Measurements from ENCODE around the gene CHRNA1. TPM values are rescaled to one million over a fixed set of nuclear protein-coding genes. Genes with fewer than 3 reads are reported as not detected.

The CHRNA1 gene
- total and polyA plus RNA-seq, 9 of the 15 experiments (the other 6 are each of a cell fraction or from before 2014, with no cell fraction given), result not detected

DNA sequence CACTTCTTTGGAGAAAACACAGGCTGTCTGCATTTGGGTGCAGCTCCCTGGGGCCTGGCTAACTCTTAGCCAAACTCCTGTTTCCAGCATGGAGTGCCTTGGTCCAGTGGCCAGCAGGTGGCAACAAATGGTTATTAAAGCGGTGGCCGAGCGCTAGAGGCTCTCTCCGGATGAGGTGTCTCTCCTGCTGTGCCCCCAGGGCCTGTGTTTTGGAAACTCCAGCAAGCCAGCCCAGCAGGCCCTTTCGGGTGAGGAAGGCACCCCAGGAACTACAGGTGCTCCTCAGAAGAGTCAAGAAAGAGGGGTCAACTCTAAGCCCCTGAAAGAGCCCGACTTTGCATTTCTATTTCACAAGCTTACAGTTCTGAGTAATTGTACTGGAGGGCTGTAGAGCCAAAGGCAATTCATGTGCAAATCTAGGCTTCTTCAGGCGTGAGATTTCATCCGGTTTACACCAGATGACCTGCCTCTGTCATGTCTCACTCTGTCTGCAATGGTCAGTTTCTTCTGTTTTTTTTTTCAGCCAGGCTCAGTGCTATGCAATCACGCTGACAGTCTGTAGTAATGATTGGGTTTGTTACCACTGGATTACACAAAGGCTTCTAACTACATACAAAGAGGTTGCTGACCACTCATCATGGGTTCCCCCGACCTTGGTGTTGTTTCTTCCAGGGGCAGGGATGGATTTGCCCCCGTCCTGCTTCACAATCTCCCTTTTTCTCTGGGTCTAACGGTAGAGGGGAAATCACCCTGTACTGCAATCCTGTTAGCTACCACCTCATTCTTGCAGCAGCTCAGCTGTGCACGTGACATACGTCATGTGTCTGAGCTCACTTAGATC lies 7.6 kb upstream of the CHRNA1 start (continued):
- TF ChIP-seq MAZ (CRISPR knock-in tag; conservative IDR thresholded peaks at IDR 0.05 in 1 of 2, IDR thresholded peaks at IDR 0.05 in 1 of 2) (0 out of 4 replicates have a peak, but pooled peaks of 1 of the 2 experiments have one; percentile 39), ZNF316 (IDR thresholded peaks at IDR 0.05) (no peak), ZBTB34 (CRISPR knock-in tag; IDR thresholded peaks at IDR 0.05) (no peak), BHLHE40 (IDR thresholded peaks at IDR 0.05; ENCODE audit: low read length) (peak; percentile 81), NR2C2 (CRISPR knock-in tag; IDR thresholded peaks at IDR 0.05) (no peak), NR2C2 (tag; IDR thresholded peaks at IDR 0.05) (peak; percentile 74; the same call in 1 of the 2 replicates)

DNA sequence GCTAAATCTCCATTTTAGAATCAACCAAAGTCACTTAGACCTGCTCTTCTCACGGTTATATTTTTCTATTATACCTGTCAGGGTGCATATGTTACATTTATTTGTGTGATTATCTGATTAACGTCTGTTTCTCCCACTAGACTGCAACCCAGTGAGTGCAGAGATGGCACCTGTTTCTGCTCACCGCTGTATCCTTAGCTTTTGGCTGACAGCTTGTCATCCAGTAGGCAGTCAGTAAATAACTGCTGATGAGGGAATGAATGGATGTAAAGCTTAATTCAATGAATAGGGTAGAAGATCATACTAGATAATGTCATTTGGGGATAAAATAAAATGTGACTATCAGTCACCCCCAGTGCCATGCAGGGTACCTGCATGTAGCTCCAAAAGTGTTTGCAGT lies 6.9 kb upstream of the CHRNA1 start:
- Histone ChIP-seq H3K79me2 (ENCODE audit: control insufficient read depth, insufficient read depth, low read length) (no peaks in the 10 kb centered on the region), H3K9me3 (replicated peaks; ENCODE audit: control insufficient read depth, insufficient read depth, low read depth, low read length) (no peaks in the 10 kb centered on the region), H3K4me1 (replicated peaks in 1 of 2; ENCODE audit: control insufficient read depth in 2 of 2, insufficient read depth in 2 of 2, low read length in 2 of 2) (no peaks in the 10 kb centered on the region), H3K27me3 (ENCODE audit: control insufficient read depth in 2 of 2, insufficient read depth in 2 of 2, low read length in 2 of 2) (peaks cover 0 to 26% of the 10 kb centered on the region in 2 experiments; a peak in 3 of 5 replicates), H3K4me3 (no peak overlapping the region), H3K9ac (ENCODE audit: insufficient read depth in 1 of 2, low read depth in 2 of 2, low read length in 2 of 2) (no peak overlapping the region), H4K20me1 (replicated peaks; ENCODE audit: control insufficient read depth, insufficient read depth, low read length) (0 out of 2 replicates have a peak, but pooled peaks cover 6% of the 10 kb centered on the region), H3K4me2 (ENCODE audit: insufficient read depth, low read length) (no peak overlapping the region), H2AFZ (ENCODE audit: low read depth, low read length) (no peak overlapping the region), H3K27ac (ENCODE audit: extremely low read depth, low read depth, low read length) (no peak overlapping the region), H3K36me3 (ENCODE audit: control insufficient read depth, insufficient read depth, low read length) (no peaks in the 10 kb centered on the region), H3K9me1 (ENCODE audit: control insufficient read depth, insufficient read depth, low read length) (no peaks in the 10 kb centered on the region)
- intact Hi-C loops (cut with micrococcal nuclease), result loop anchor here (1.0 to 5.0 kb wide), 3 partner anchors 214 to 1326 kb away; partner anchors contain the start of gene HOXD12
- in situ Hi-C loops (cut with MboI), result loop anchor here (10.0 kb wide), 1 partner anchor 214 kb away; no protein-coding TSS in a partner anchor
- CTCF ChIA-PET (ENCODE audit: low intra/inter-chr PET ratio), result interaction anchor here (0.7 to 1.8 kb wide), 3 partner anchors 212 to 511 kb away, joined by 3 to 11 read pairs (median 3); no protein-coding TSS in a partner anchor
- 21% methylated on average over 3 of the region's 3 CpGs for WGBS (ENCODE audit: insufficient coverage, low coverage, missing lambda C conversion rate)
- peak; percentile 9; the same call in 2 of the 3 replicates for ATAC-seq
- no peak for DNase-seq (ENCODE audit: extremely low read depth in 1 of 4, low spot score in 3 of 4)
- TF ChIP-seq ZNF583 (CRISPR knock-in tag; IDR thresholded peaks at IDR 0.05), result no peak
- TF ChIP-seq KLF13 (tag; IDR thresholded peaks at IDR 0.05; ENCODE audit: borderline replicate concordance, low read depth), result no peak
- TF ChIP-seq U2AF1 (optimal IDR thresholded peaks at IDR 0.05; ENCODE audit: low read depth, low read length), result no peak
- no peak for TF ChIP-seq DMBX1 (CRISPR knock-in tag; IDR thresholded peaks at IDR 0.05; ENCODE audit: borderline replicate concordance)
- no peak for TF ChIP-seq SIN3B (IDR thresholded peaks at IDR 0.05; ENCODE audit: low read depth)
- TF ChIP-seq FOXK1 (CRISPR knock-in tag; IDR thresholded peaks at IDR 0.05; ENCODE audit: borderline replicate concordance), result no peak
- TF ChIP-seq CXXC5 (CRISPR knock-in tag; IDR thresholded peaks at IDR 0.05), result no peak
- no peak for TF ChIP-seq SREBF2 (CRISPR knock-in tag; IDR thresholded peaks at IDR 0.05)
- POLR2A ChIA-PET, result interaction anchor here (0.6 to 1.9 kb wide), 3 partner anchors 8 to 323 kb away, joined by 3 to 5 read pairs (median 5); no protein-coding TSS in a partner anchor
- no TSS peak for BruUV-seq (replicated peaks)
- no peak for FAIRE-seq

All from K562 (cell line).